Activated CD4-positive, CD25-positive, alpha-beta regulatory T cell treated with anti-CD3 and anti-CD28 coated beads, Interleukin-2, amount 50 U/mL, for 24 hours (primary cell): ENCODE results near the gene VIL1.

Experiments
- ATAC-seq, 2 donors: fragments of 150-1000 bp; cut with Tn5 transposase; one replicate each; pipeline ENCODE4 v1.10.0; 2021; ENCODE audit warnings: mild to moderate bottlenecking in 1 of 2, moderate library complexity in 1 of 2

The VIL1 gene

GRCh38 chr2:218418717-218419458 is at the start of gene VIL1:
VIL1 (plus strand) TSS chr2:218419123; CDS start chr2:218423779, 4,656 bp downstream.
- no peak for ATAC-seq

DNA sequence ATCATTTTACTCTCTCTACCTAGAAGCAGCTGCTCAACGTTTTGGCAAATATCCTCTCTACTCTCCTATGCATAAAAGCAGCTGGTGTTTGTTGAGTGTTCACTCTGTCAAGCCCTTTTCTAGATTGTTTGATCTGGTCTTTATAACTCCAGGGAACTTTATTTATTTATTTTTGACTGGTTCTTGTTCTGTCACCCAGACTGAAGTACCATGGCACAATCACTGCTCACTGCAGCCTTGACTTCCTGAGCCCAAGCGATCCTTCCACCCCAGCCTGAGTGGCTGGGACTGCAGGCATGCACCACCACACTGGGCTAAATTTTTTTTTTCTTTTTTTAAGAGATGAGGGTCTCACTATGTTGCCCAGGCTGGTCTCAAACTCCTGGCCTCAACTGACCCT is 49.6 kb upstream of the VIL1 start:
- no peak for ATAC-seq

GRCh38 chr2:218370410-218371063 is 48.4 kb upstream of the VIL1 start:
- no peak for ATAC-seq

GRCh38 chr2:218371983-218372350 is 47.0 kb upstream of the VIL1 start:
- ATAC-seq: no peak

- no peak for ATAC-seq
Measured at GRCh38 chr2:218374795-218375194, 44.1 kb upstream of the VIL1 start.

- ATAC-seq: no peak
Measured at GRCh38 chr2:218375212-218375611, 43.7 kb upstream of the VIL1 start.

GRCh38 chr2:218378053-218378452 is 40.9 kb upstream of the VIL1 start:
- ATAC-seq: no peak

DNA sequence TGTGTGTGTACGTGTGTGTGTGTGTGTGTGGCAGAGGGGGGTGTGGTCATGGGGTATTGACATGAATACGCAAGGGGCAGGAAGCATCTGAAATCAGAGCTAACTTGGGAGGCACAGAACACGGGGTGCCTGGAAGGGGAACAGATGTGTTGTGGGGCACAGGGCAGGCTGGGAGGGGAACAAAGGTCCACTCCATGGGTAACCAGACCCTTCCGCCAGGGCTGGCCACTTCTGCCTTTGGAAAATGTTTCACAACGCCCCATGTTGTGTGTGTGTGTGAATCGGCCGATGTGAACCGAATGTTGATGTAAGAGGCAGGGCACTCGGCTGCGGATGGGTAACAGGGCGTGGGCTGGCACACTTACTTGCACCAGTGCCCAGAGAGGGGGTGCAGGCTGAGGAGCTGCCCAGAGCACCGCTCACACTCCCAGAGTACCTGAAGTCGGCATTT is 37.0 kb upstream of the VIL1 start, which contains the start of gene SLC11A1:
TSS of gene SLC11A1 (plus strand) at position 358 of the 451 bp plus-strand sequence. CDS start 96 bp downstream, outside the sequence.
- no peak for ATAC-seq

DNA sequence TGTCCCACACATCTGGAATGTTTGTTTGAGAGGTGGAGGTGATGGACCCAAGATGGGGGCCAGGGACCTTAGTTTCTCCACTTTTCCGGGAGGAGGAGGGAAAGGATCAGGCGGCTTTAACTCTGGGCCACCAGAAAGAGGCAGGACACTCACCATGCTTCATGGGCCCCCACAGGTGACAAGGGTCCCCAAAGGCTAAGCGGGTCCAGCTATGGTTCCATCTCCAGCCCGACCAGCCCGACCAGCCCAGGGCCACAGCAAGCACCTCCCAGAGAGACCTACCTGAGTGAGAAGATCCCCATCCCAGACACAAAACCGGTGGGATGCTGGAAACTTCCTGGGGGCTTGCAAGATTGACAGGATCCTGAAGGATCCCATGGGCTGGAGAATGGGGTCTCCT is 36.1 kb upstream of the VIL1 start:
- no peak for ATAC-seq

GRCh38 chr2:218383892-218384519 is 34.9 kb upstream of the VIL1 start:
- no peak for ATAC-seq

DNA sequence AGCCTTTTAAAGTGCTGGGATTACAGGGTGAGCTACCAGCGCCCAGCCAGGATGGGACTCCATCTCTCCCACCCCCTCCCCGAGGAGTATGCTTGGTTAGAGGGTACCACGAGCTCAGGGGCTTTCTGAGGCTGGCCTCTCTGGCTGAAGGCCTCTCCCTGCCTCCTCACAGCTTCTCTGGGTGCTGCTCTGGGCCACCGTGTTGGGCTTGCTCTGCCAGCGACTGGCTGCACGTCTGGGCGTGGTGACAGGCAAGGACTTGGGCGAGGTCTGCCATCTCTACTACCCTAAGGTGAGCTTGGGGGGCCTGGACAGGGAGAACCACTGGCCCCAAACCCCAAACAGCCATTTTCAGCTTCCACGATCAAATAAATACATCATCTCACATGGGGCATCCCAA is 33.9 kb upstream of the VIL1 start:
- no peak for ATAC-seq

DNA sequence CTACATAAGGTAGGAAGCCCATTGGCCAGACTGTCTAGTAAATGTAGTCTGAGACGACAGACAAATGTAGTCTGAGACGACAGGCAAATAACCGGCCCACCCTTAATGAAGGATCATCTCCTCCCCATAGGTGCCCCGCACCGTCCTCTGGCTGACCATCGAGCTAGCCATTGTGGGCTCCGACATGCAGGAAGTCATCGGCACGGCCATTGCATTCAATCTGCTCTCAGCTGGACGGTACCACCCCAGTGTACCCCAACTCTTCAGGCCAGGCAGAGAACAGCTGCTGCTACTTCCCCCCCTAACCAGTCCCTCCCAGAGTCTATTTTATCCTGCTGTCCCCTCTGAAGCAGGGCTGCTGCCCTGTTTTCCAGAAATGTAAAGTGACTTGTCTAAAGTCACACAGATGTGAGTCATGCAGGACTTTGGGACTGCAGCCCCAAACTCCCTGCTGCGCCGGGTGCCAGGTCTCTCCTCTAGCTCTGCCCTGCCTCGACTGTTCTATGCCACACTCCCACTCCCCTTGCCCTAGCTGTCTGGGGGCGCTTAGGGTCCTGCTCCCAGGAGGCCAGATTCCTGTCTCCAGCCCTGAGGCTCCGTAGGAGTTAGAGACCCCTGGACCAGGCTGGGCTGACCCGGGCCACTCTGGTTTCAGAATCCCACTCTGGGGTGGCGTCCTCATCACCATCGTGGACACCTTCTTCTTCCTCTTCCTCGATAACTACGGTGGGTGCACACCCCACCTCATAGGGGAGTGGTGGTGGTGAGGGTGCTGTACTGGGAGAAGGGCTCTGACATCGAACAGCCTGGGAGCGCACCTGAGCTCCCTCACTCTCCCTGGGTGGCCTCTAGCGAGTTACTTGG is 32.2 kb upstream of the VIL1 start:
- no peak for ATAC-seq

- ATAC-seq: peak; percentile 44 to 52
Measured at GRCh38 chr2:218387369-218388194, 31.3 kb upstream of the VIL1 start.

DNA sequence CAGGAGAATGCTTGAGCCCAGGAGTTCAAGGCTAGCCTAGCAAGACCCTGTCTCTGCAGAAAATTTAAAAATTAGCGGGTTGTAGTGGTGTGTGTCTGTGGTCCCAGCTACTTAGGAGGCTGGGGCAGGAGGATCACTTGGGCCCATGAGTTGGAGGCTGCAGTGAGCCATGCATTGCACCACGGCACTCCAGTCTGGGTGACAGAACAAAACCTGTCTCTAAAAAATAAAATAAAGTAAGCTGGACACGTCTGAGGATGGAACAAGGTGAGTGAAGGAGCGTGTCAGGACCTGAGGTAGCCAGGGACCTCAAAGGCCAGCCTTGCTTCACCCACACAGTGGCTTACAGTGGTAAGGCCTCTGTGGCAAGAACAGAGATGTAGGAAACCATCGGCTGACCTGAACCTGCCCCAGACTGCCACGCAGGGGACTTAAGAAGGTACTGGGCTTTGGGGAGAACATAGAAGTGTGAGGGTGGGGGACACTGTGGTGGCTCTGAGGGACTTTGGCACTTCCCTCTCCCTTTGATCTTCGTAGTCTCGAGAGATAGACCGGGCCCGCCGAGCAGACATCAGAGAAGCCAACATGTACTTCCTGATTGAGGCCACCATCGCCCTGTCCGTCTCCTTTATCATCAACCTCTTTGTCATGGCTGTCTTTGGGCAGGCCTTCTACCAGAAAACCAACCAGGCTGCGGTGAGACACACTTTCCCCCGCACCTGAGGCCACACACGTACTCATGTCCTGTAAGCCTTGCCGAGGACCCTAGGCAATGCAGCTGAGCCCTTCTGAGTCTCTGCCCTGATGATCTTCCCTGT is 29.4 kb upstream of the VIL1 start:
- no peak for ATAC-seq

- no peak for ATAC-seq
Measured at GRCh38 chr2:218391202-218391601, 27.7 kb upstream of the VIL1 start.

DNA sequence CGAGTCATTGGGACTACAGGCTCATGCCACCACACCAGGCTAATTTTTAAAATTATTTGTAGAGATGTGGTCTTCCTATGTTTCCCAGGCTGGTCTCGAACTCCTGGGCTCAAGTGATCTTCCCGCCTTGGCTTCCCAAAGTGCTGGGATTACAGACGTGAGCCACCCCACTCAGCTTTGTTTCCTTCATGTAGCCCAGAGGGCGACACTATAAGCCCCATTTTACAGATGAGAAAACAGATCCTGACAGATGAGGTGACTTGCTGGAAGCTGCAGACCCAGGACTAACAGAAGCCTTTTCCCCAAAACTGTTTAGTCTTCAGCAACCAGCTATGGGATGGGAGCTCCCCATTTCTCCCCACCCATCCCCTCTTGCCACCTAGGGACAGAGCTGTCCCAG is 26.5 kb upstream of the VIL1 start:
- ATAC-seq: no peak

- ATAC-seq: no peak
Measured at GRCh38 chr2:218392891-218393462, 25.9 kb upstream of the VIL1 start.

- ATAC-seq: no peak
Measured at GRCh38 chr2:218393750-218394290, 25.1 kb upstream of the VIL1 start.

DNA sequence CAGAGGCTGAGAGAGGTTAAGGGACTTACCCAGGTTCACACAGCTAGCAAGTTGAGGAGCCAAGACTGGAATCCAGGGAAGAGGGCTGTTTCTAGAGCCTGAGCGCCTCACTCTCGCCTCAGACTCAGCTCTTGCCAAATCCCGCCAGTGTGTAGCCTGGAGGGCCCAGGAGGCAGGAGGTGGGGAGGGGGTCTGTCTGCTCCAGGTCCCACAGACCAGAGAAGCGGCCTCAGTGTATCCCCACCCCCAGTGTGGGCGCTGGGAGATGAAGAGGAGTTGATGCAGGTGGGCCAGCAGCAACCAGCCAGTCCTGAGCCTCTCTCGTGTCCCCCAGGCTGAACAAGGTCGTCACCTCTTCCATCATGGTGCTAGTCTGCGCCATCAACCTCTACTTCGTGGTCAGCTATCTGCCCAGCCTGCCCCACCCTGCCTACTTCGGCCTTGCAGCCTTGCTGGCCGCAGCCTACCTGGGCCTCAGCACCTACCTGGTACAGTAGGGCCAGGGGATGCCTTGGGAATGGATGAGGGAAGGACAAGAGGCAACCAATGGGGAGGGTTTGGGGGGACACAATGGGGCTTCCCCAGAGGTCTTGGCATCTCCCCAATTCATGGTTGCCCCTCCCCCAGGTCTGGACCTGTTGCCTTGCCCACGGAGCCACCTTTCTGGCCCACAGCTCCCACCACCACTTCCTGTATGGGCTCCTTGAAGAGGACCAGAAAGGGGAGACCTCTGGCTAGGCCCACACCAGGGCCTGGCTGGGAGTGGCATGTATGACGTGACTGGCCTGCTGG is 24.4 kb upstream of the VIL1 start:
- no peak for ATAC-seq

- ATAC-seq: no peak
Measured at GRCh38 chr2:218395090-218395444, 23.9 kb upstream of the VIL1 start.
